Fibroblast of lung (primary cell): Measurements from ENCODE around the gene FOSL2. TPM values are rescaled to one million over a fixed set of nuclear protein-coding genes. Genes with fewer than 3 reads are reported as not detected.

Experiments
- DNase-seq, 2 donors: peaks; one replicate each; pipeline versions ENCODE4 v3.0.0 to v3.0.0-alpha.2; 2010; ENCODE audit warnings: low read depth in 2 of 2
- H2AFZ ChIP-seq: 2 replicates; pipeline ENCODE4 v1.5.1; 2012; ENCODE audit warnings: low read length, control low read depth, inconsistent platforms
- H3K27ac ChIP-seq: 2 replicates; pipeline ENCODE4 v1.5.1; 2011; ENCODE audit warnings: low read length, control low read depth; ENCODE audit not compliant: insufficient read depth
- H3K27me3 ChIP-seq: 2 replicates; pipeline ENCODE4 v1.5.1; 2011; ENCODE audit warnings: mild to moderate bottlenecking, low read length; ENCODE audit not compliant: control insufficient read depth, insufficient read depth
- H3K36me3 ChIP-seq: 2 replicates; pipeline ENCODE4 v1.5.1; 2011; ENCODE audit warnings: low read length; ENCODE audit not compliant: control insufficient read depth, insufficient read depth
- H3K4me1 ChIP-seq: 2 replicates; pipeline ENCODE4 v1.5.1; 2011; ENCODE audit warnings: low read length; ENCODE audit not compliant: control insufficient read depth, insufficient read depth; ENCODE audit errors: extremely low read depth
- H3K4me2 ChIP-seq: 2 replicates; pipeline ENCODE4 v1.5.1; 2011; ENCODE audit warnings: low read length, control low read depth; ENCODE audit not compliant: insufficient read depth; ENCODE audit errors: extremely low read depth
- H3K4me3 ChIP-seq, 4 experiments: fragments of 200-600 bp in 1 of 4; sonication (generic) in 1 of 4; replicated peaks in 1 of 4; 2 replicates each; pipeline ENCODE4 v1.5.1; 2011 to 2016; ENCODE audit warnings: low read length in 4 of 4, low read depth in 3 of 4, mild to moderate bottlenecking in 3 of 4, control low read depth in 2 of 4, inconsistent platforms in 1 of 4, mixed read lengths in 1 of 4; ENCODE audit not compliant: insufficient read depth in 1 of 4; ENCODE audit errors: control extremely low read depth in 1 of 4
- H3K79me2 ChIP-seq: 2 replicates; pipeline ENCODE4 v1.5.1; 2012; ENCODE audit warnings: mild to moderate bottlenecking, low read length, inconsistent platforms; ENCODE audit not compliant: control insufficient read depth, insufficient read depth
- H3K9ac ChIP-seq: 2 replicates; pipeline ENCODE4 v1.5.1; 2011; ENCODE audit warnings: mild to moderate bottlenecking, low read length, control low read depth; ENCODE audit not compliant: insufficient read depth
- H3K9me3 ChIP-seq: 2 replicates; pipeline ENCODE4 v1.5.1; 2012; ENCODE audit warnings: low read depth, low read length; ENCODE audit not compliant: control insufficient read depth, insufficient read depth
- H4K20me1 ChIP-seq: 2 replicates; pipeline ENCODE4 v1.5.1; 2011; ENCODE audit warnings: low read length; ENCODE audit not compliant: control insufficient read depth, insufficient read depth; ENCODE audit errors: extremely low read depth
- CTCF ChIP-seq, 2 donors: IDR thresholded peaks in 1 of 2; conservative IDR thresholded peaks in 1 of 2; 1 replicate in 1 of 2; 2 replicates in 1 of 2; pipeline ENCODE4 v1.5.1; 2011 to 2012; ENCODE audit warnings: low read length in 2 of 2, control low read depth in 1 of 2, inconsistent platforms in 1 of 2, low read depth in 1 of 2, mild to moderate bottlenecking in 1 of 2
- EZH2 ChIP-seq: IDR thresholded peaks from 2 replicates; pipeline ENCODE4 v1.5.1; 2012; ENCODE audit warnings: low read length, control low read depth, mild to moderate bottlenecking; ENCODE audit errors: missing control alignments
- polyA plus RNA-seq, 2 donors: library from polyadenylated mRNA; depleted of rRNA in 1 of 2; stranded (reverse) in 1 of 2; unstranded in 1 of 2; fragments of >200 nt; gene quantifications; 2 replicates each; pipeline ENCODE4 v1.2.1, GENCODE V29; 2011 to 2012; ENCODE audit warnings: missing spikeins in 1 of 2
- total RNA-seq: library from RNA; depleted of rRNA; stranded (reverse); fragments of >200 nt; gene quantifications from 2 replicates; pipeline ENCODE4 v1.2.1, GENCODE V29; 2014

Gene FOSL2
- total and polyA plus RNA-seq, 2 donors (not counting 1 experiment from before 2014, with no cell fraction given), result 58.9 to 83.6 TPM

- Histone ChIP-seq H3K27ac (peak overlapping the region; percentile 70), H4K20me1 (no peaks in the 10 kb centered on the region), H2AFZ (no peak overlapping the region), H3K27me3 (no peaks in the 10 kb centered on the region), H3K9ac (no peak overlapping the region), H3K9me3 (no peaks in the 10 kb centered on the region), H3K4me2 (no peak overlapping the region), H3K79me2 (no peaks in the 10 kb centered on the region), H3K4me3 (no peak overlapping the region), H3K36me3 (no peaks in the 10 kb centered on the region), H3K4me1 (peaks cover 18% of the 10 kb centered on the region)
- no peak for TF ChIP-seq CTCF (conservative IDR thresholded peaks at IDR 0.05 in 1 of 2, IDR thresholded peaks at IDR 0.05 in 1 of 2; ENCODE audit: low read depth in 1 of 2, low read length in 2 of 2)
- no peak for TF ChIP-seq EZH2
- DNase-seq, result no peak
Measured at GRCh38 chr2:28360058-28360717, 32.5 kb upstream of the FOSL2 start.

- H3K27ac ChIP-seq, result peak overlapping the region; percentile 70
- H3K27me3 ChIP-seq, result no peaks in the 10 kb centered on the region
- no peaks in the 10 kb centered on the region for H3K36me3 ChIP-seq
- TF ChIP-seq CTCF (conservative IDR thresholded peaks at IDR 0.05 in 1 of 2, IDR thresholded peaks at IDR 0.05 in 1 of 2; ENCODE audit: low read depth in 1 of 2, low read length in 2 of 2) (no peak), EZH2 (no peak)
- no peak overlapping the region for H3K4me3 ChIP-seq
- no peak overlapping the region for H3K9ac ChIP-seq
- H2AFZ ChIP-seq, result no peak overlapping the region
- H3K79me2 ChIP-seq, result no peaks in the 10 kb centered on the region
- H3K4me2 ChIP-seq, result no peak overlapping the region
- peaks cover 12% of the 10 kb centered on the region for H3K4me1 ChIP-seq
- DNase-seq, result peak; percentile 43 to 88
- H4K20me1 ChIP-seq, result no peaks in the 10 kb centered on the region
- no peaks in the 10 kb centered on the region for H3K9me3 ChIP-seq
Measured at GRCh38 chr2:28360718-28361293, 31.9 kb upstream of the FOSL2 start.

- H3K27me3 ChIP-seq, result no peaks in the 10 kb centered on the region
Measured at GRCh38 chr2:28361991-28362710, 30.5 kb upstream of the FOSL2 start.

More at GRCh38 chr2:28361991-28362710, 30.5 kb upstream of the FOSL2 start:
- no peaks in the 10 kb centered on the region for H3K79me2 ChIP-seq
- H3K9me3 ChIP-seq, result no peaks in the 10 kb centered on the region
- no peaks in the 10 kb centered on the region for H3K4me1 ChIP-seq
- H3K27ac ChIP-seq, result no peak overlapping the region
- no peak overlapping the region for H2AFZ ChIP-seq
- no peak for DNase-seq
- no peaks in the 10 kb centered on the region for H4K20me1 ChIP-seq
- no peak for TF ChIP-seq CTCF (conservative IDR thresholded peaks at IDR 0.05 in 1 of 2, IDR thresholded peaks at IDR 0.05 in 1 of 2; ENCODE audit: low read depth in 1 of 2, low read length in 2 of 2)
- no peaks in the 10 kb centered on the region for H3K36me3 ChIP-seq
- H3K4me2 ChIP-seq, result no peak overlapping the region
- H3K4me3 ChIP-seq, result no peak overlapping the region
- H3K9ac ChIP-seq, result no peak overlapping the region
